Endodermal cell (in vitro differentiated cells): Measurements from ENCODE around the gene CTNNA2. TPM values are rescaled to one million over a fixed set of nuclear protein-coding genes. Genes with fewer than 3 reads are reported as not detected.
A peak's percentile ranks its signal among the peaks of the same experiment; 100 is the strongest.

Experiments
- DNase-seq: peaks from one replicate; pipeline ENCODE4 v3.0.0-alpha.2; 2017
- H3K27ac ChIP-seq: 2 replicates; pipeline ENCODE4 v1.5.1; 2013; ENCODE audit warnings: mild to moderate bottlenecking, low read depth, low read length, moderate library complexity
- H3K27me3 ChIP-seq: 2 replicates; pipeline ENCODE4 v1.6.1; 2013; ENCODE audit warnings: mild to moderate bottlenecking, low read length, moderate library complexity; ENCODE audit not compliant: insufficient read depth, control insufficient read depth, poor library complexity, severe bottlenecking
- H3K36me3 ChIP-seq: 2 replicates; pipeline ENCODE4 v1.7.0; 2013; ENCODE audit warnings: mild to moderate bottlenecking, low read length, moderate library complexity; ENCODE audit not compliant: control insufficient read depth, insufficient read depth
- H3K4me1 ChIP-seq: one replicate; pipeline ENCODE4 v1.7.0; 2013; ENCODE audit warnings: low read length; ENCODE audit not compliant: control insufficient read depth, insufficient read depth
- H3K4me3 ChIP-seq: 2 replicates; pipeline ENCODE4 v1.5.1; 2013; ENCODE audit warnings: mild to moderate bottlenecking, low read length, moderate library complexity
- H3K9ac ChIP-seq: 2 replicates; pipeline ENCODE4 v1.6.1; 2013; ENCODE audit warnings: mild to moderate bottlenecking, low read length, moderate library complexity; ENCODE audit not compliant: poor library complexity, severe bottlenecking; ENCODE audit errors: extremely low read depth
- H3K9me3 ChIP-seq: 2 replicates; pipeline ENCODE4 v1.6.1; 2013; ENCODE audit warnings: mild to moderate bottlenecking, low read length, moderate library complexity; ENCODE audit not compliant: control insufficient read depth
- H3K27ac Mint-ChIP-seq: 2 replicates; pipeline ENCODE4 v1.8.0; 2020; ENCODE audit warnings: mixed read lengths
- H3K27me3 Mint-ChIP-seq: 2 replicates; pipeline ENCODE4 v1.8.0; 2021; ENCODE audit warnings: mild to moderate bottlenecking, mixed read lengths; ENCODE audit not compliant: insufficient read depth
- H3K36me3 Mint-ChIP-seq: 2 replicates; pipeline ENCODE4 v1.8.0; 2020; ENCODE audit warnings: low read depth, mixed read lengths
- H3K4me1 Mint-ChIP-seq: 2 replicates; pipeline ENCODE4 v1.8.0; 2020; ENCODE audit warnings: mixed read lengths
- H3K4me3 Mint-ChIP-seq: 2 replicates; pipeline ENCODE4 v1.8.0; 2020; ENCODE audit warnings: mild to moderate bottlenecking, moderate library complexity, mixed read lengths
- H3K9me3 Mint-ChIP-seq: 2 replicates; pipeline ENCODE4 v1.8.0; 2020; ENCODE audit warnings: mild to moderate bottlenecking, mixed read lengths
- WGBS, 2 experiments: methylation state at CpG; one replicate each; pipeline versions ENCODE4 v1.1.5 to v1.1.7; 2013; ENCODE audit warnings: missing lambda C conversion rate in 2 of 2, mixed read lengths in 1 of 2; ENCODE audit not compliant: insufficient coverage in 1 of 2, insufficient read length in 1 of 2; 5-methylcytosine and 5-hydroxymethylcytosine counted together
- total RNA-seq, 2 donors: library from RNA; stranded (reverse); fragmentation: NEBNext Ultra II Directional in 1 of 2; extraction: Animal tissue kit (Norgen Biotek cat#: 25700) in 1 of 2; gene quantifications; 2 replicates in 1 of 2; 3 replicates in 1 of 2; pipeline ENCODE4 v1.2.1, GENCODE V29; 2021
- TF ChIP-seq, protein P1 (sequence below): fragments of 200-600 bp; sonication (generic); conservative IDR thresholded peaks from 2 replicates; pipeline ENCODE4 v1.5.0; 2021; ENCODE audit warnings: antibody characterized with exemption, mild to moderate bottlenecking

Gene CTNNA2
- total RNA-seq, 2 donors from 2014 or later: 7.7 to 9.8 TPM

DNA sequence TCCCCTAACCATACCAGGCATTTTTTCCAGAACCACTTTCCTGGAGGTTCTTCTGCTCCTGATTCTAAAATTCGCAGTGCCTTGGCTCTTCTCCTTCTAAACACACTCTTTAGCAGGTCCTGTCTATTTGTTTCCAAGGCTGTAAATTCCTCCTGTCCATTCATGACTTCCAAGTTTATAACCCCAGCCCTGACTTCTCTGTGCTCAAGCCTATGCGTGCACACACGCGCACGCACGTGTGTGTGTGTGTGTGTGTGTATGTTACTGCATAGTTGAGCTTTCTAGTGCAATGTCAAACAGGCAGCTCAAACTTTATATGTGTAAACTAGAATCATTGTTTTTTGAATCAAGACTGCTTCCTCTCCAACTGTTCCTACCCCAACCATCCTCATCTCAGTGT lies 454.0 kb downstream of the CTNNA2 start:
- no peak overlapping the region for H3K27ac ChIP-seq
- H3K9ac ChIP-seq: no peak overlapping the region
- no peak overlapping the region for H3K27ac Mint-ChIP-seq
- H3K27me3 ChIP-seq: no peaks in the 10 kb centered on the region
- no peaks in the 10 kb centered on the region for H3K9me3 Mint-ChIP-seq
- H3K4me3 Mint-ChIP-seq: no peak overlapping the region
- H3K4me3 ChIP-seq: no peak overlapping the region
- no peaks in the 10 kb centered on the region for H3K36me3 ChIP-seq
- no peaks in the 10 kb centered on the region for H3K9me3 ChIP-seq
- peaks cover 3% of the 10 kb centered on the region for H3K4me1 Mint-ChIP-seq
- TF ChIP-seq, protein P1, sequence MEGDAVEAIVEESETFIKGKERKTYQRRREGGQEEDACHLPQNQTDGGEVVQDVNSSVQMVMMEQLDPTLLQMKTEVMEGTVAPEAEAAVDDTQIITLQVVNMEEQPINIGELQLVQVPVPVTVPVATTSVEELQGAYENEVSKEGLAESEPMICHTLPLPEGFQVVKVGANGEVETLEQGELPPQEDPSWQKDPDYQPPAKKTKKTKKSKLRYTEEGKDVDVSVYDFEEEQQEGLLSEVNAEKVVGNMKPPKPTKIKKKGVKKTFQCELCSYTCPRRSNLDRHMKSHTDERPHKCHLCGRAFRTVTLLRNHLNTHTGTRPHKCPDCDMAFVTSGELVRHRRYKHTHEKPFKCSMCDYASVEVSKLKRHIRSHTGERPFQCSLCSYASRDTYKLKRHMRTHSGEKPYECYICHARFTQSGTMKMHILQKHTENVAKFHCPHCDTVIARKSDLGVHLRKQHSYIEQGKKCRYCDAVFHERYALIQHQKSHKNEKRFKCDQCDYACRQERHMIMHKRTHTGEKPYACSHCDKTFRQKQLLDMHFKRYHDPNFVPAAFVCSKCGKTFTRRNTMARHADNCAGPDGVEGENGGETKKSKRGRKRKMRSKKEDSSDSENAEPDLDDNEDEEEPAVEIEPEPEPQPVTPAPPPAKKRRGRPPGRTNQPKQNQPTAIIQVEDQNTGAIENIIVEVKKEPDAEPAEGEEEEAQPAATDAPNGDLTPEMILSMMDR: no peak
- no peaks in the 10 kb centered on the region for H3K4me1 ChIP-seq
- H3K27me3 Mint-ChIP-seq: no peaks in the 10 kb centered on the region
- no peaks in the 10 kb centered on the region for H3K36me3 Mint-ChIP-seq
- no peak for DNase-seq
- 0 to 78% methylated on average over 1 to 6 of the region's 6 CpGs for WGBS, 2 experiments

DNA sequence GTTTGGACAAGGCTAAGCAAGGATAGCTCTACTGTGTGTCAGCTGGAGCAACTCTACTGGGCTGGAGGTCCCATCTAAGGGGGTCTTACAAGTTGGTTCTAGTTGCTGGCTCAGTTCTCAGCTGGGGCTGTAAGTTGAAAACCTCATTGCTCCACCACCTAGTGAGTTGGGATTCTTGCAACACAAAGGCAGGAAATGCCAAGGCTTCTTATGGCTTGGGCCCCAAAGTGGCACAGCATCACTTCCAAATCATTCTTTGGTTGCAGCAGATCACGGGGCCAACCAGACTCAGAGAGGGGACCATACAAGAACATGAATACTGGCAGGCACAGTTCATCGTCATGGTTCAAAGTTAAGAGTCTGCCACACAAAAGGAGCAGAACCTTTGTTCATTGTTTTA lies 459.0 kb downstream of the CTNNA2 start:
- Histone ChIP-seq H3K4me3 (no peak overlapping the region), H3K27ac (no peak overlapping the region), H3K4me1 (peaks cover 10% of the 10 kb centered on the region), H3K36me3 (no peaks in the 10 kb centered on the region), H3K9ac (no peak overlapping the region), H3K27me3 (no peaks in the 10 kb centered on the region), H3K9me3 (no peaks in the 10 kb centered on the region)
- peak; percentile 63 for DNase-seq
- Mint-ChIP-seq H3K9me3 (no peaks in the 10 kb centered on the region), H3K27me3 (no peaks in the 10 kb centered on the region), H3K36me3 (no peaks in the 10 kb centered on the region), H3K27ac (peak overlapping the region; percentile 25), H3K4me3 (no peak overlapping the region), H3K4me1 (peaks cover 27% of the 10 kb centered on the region)
- TF ChIP-seq, protein P1: no peak
- 75 to 93% methylated on average over 2 of the region's 2 CpGs for WGBS, 2 experiments

DNA sequence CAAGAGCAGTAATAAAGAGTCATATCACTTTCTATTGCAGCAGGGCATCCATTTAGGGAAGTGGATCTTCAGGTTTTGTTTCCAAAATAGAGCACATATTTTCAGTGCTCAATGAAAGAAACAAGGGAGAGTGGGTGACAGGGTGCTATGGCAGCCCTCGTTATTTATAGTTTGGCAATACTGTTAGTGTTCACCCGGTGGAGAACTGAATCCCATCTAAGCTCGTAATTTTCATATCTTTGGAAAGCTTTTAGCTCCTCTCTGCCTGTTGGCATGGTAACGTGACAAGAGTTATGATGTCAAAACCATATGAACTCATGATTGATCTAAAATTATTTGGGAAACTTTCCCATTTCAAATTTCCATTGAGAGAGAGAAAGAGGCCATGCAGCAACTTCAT lies 459.8 kb downstream of the CTNNA2 start:
- Histone ChIP-seq H3K9ac (no peak overlapping the region), H3K4me1 (peaks cover 10% of the 10 kb centered on the region), H3K27me3 (no peaks in the 10 kb centered on the region), H3K4me3 (no peak overlapping the region), H3K9me3 (no peaks in the 10 kb centered on the region), H3K27ac (no peak overlapping the region), H3K36me3 (no peaks in the 10 kb centered on the region)
- 94 to 95% methylated on average over 4 of the region's 4 CpGs for WGBS, 2 experiments
- TF ChIP-seq, protein P1: no peak
- Mint-ChIP-seq H3K27ac (no peak overlapping the region), H3K4me1 (peaks cover 28% of the 10 kb centered on the region), H3K9me3 (no peaks in the 10 kb centered on the region), H3K36me3 (no peaks in the 10 kb centered on the region), H3K4me3 (no peak overlapping the region), H3K27me3 (no peaks in the 10 kb centered on the region)
- DNase-seq: no peak
